GM10266 (cell line): ENCODE data around the gene HIPK1.

Source experiments
- DNase-seq: peaks from one replicate; pipeline ENCODE4 v3.0.0; 2012; ENCODE audit errors: extremely low spot score
- TF ChIP-seq, protein P1 (sequence below): IDR thresholded peaks from 2 replicates; pipeline ENCODE4 v1.5.1; 2012; ENCODE audit warnings: mild to moderate bottlenecking, low read depth; ENCODE audit not compliant: control insufficient read depth, insufficient read depth; ENCODE audit errors: missing control alignments

The HIPK1 gene

DNA sequence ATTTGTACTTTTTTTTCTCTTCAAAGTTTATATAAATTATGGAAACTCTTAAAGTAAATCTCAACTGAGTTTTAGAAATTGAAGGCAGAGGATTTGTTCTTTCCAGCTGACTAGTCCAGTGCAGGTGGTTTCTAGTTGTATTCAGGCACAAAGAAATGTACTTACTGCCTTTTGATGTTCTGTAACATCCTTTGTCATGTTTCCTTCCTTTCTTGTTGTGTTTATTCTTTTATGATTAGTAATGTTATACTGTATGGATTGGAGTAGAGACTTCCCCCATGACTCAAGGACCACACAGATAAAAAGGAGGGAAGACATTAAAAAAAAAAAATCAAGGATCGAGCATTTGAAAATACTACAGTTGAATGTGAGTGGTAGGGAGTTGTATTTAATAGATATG, 8.0 kb downstream of the HIPK1 start:
- TF ChIP-seq, protein P1, sequence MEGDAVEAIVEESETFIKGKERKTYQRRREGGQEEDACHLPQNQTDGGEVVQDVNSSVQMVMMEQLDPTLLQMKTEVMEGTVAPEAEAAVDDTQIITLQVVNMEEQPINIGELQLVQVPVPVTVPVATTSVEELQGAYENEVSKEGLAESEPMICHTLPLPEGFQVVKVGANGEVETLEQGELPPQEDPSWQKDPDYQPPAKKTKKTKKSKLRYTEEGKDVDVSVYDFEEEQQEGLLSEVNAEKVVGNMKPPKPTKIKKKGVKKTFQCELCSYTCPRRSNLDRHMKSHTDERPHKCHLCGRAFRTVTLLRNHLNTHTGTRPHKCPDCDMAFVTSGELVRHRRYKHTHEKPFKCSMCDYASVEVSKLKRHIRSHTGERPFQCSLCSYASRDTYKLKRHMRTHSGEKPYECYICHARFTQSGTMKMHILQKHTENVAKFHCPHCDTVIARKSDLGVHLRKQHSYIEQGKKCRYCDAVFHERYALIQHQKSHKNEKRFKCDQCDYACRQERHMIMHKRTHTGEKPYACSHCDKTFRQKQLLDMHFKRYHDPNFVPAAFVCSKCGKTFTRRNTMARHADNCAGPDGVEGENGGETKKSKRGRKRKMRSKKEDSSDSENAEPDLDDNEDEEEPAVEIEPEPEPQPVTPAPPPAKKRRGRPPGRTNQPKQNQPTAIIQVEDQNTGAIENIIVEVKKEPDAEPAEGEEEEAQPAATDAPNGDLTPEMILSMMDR, result no peak
- DNase-seq, result no peak

DNA sequence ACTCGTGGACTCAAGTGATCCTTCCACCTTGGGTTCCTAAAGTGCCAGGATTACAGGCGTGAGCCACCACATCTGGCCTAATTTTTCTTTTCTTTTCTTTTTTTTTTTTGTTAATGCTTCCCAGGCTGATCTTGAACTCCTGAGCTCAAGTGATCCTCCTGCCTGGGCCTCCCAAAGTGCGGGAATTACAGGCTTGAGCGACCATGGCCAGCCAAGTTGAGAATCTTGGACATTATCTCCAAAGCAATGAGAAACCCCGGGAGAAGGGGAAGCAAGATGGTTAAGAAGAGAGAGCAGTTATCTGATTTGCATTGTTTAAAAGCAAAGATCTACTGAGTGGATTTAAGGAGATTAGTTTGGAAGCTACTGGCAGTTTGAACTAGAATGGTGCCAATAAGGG, 9.1 kb downstream of the HIPK1 start:
- DNase-seq, result no peak
- TF ChIP-seq, protein P1, result no peak

DNA sequence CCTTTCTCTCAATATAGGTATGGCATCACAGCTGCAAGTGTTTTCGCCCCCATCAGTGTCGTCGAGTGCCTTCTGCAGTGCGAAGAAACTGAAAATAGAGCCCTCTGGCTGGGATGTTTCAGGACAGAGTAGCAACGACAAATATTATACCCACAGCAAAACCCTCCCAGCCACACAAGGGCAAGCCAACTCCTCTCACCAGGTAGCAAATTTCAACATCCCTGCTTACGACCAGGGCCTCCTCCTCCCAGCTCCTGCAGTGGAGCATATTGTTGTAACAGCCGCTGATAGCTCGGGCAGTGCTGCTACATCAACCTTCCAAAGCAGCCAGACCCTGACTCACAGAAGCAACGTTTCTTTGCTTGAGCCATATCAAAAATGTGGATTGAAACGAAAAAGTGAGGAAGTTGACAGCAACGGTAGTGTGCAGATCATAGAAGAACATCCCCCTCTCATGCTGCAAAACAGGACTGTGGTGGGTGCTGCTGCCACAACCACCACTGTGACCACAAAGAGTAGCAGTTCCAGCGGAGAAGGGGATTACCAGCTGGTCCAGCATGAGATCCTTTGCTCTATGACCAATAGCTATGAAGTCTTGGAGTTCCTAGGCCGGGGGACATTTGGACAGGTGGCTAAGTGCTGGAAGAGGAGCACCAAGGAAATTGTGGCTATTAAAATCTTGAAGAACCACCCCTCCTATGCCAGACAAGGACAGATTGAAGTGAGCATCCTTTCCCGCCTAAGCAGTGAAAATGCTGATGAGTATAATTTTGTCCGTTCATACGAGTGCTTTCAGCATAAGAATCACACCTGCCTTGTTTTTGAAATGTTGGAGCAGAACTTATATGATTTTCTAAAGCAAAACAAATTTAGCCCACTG, 11.5 kb downstream of the HIPK1 start:
- DNase-seq, result no peak
- TF ChIP-seq, protein P1, result no peak

DNA sequence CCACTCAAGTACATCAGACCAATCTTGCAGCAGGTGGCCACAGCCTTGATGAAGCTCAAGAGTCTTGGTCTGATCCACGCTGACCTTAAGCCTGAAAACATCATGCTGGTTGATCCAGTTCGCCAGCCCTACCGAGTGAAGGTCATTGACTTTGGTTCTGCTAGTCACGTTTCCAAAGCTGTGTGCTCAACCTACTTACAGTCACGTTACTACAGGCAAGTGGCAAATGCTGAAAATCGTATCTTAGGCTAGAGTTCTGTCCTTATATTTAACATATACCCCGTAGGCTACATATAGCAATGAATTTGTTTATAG, 12.1 kb downstream of the HIPK1 start:
- TF ChIP-seq, protein P1, result no peak
- DNase-seq, result no peak

DNA sequence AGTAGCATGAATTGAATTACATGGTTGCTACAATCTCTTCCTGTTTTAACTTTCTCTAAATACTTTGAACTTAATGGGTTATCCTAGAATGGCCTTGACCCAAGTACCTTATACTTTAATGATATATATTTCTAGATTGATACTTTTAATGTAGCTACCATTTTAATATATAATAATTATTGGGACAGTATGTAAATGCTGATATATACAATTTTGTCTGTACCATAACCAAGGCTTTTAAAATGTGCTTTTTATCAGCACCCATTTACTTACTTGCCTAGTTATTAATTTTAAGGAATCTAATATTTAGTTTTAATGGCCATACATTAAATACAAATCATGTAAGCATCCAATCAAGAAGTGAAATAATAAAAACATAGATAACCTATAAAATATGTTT, 13.4 kb downstream of the HIPK1 start:
- no peak for DNase-seq
- TF ChIP-seq, protein P1, result no peak

DNA sequence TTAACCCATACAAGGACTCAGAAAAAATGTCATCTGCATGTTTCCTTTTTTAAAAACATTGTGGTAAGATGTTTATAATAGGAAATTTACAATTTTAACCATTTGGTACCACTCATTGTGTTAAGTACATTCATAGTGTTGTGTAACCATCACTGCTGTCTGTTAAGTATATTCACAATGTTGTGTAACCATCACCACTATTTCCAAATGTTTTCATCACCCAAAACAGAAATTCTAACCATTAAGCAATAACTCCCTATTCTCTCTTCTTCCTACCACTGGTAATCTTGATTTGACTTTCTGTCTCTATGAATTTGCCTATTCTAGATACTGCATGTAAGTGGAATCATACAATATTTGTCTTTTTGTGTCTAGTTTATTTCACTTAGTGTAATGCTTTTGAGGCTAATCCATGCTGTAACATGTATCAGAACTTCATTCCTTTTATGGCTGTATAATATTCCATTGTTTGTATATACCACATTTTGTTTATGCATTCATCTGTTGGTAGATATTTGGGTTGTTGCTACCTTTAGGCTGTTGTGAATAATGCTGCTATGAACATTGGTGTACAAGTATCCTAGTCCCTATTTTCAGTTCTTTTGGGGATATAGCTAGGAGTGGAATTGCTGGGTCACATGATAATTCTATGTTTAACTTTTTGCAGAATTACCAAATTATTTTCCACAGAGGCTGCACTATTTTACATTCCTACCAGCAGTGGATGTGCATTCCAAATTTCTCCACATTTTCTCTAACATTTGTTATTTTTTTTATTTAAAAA, 14.1 kb downstream of the HIPK1 start:
- TF ChIP-seq, protein P1, result no peak
- no peak for DNase-seq

DNA sequence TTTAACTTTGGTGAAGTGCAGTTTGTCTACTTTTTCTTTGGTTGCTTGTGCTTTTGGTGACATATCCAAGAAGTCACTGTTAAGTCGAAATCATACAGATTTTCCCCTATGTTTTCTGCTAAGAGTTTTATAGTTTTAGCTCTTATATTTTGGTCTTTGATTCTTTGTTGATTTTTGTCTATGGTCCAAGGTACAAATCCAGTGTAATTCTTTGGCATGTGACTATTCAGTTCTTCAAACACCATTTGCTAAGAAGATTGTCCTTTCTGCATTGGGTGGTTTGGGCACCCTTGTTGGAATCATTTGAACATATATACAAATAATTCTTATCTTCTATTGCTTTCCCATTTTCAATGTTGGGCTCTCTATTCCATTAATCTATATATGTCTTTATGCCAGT, 16.2 kb downstream of the HIPK1 start:
- TF ChIP-seq, protein P1, result no peak
- no peak for DNase-seq
